ENCODE measurements around the gene RPTOR.

Gene RPTOR

DNA sequence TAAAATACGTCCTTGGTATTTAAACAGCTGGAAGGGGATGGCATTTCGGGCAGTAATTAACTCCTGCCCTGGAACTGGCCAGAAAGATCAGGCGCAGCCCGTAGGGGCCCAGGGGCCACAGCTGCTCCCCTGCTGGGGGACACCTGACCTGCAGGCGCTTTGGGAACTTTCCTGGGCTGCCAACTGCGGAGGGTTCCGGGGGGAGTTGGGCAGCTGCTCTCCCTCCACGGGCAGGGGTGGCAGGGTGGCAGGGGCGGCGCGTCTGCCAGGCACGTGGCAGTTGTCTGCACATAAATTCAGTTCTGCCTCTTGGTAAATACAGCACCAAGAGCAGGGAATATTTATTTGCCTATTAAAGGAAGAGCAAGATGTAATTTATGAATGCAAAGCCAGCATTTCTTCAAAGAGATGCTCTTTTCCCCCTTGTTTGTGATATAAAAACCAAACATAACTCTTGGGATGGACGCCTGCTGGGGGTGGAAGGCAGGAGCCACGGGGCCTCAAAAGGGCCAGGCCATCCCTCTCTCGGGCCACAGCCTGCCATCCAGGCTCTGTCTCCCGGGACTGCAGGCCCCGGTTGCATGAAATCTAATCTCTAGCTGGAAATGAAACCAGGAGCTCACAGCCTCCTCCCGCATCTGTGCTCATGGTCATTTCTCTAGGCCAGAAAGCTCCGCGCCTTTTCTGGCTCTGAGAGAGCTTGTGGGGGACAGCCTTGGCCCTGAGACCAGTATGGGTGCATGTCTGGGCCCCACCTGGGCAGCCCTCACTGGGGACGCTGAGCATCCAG, 417.1 kb downstream of the RPTOR start:
- DNase-seq (ENCODE audit: low read depth in 2 of 2) = no peak

DNA sequence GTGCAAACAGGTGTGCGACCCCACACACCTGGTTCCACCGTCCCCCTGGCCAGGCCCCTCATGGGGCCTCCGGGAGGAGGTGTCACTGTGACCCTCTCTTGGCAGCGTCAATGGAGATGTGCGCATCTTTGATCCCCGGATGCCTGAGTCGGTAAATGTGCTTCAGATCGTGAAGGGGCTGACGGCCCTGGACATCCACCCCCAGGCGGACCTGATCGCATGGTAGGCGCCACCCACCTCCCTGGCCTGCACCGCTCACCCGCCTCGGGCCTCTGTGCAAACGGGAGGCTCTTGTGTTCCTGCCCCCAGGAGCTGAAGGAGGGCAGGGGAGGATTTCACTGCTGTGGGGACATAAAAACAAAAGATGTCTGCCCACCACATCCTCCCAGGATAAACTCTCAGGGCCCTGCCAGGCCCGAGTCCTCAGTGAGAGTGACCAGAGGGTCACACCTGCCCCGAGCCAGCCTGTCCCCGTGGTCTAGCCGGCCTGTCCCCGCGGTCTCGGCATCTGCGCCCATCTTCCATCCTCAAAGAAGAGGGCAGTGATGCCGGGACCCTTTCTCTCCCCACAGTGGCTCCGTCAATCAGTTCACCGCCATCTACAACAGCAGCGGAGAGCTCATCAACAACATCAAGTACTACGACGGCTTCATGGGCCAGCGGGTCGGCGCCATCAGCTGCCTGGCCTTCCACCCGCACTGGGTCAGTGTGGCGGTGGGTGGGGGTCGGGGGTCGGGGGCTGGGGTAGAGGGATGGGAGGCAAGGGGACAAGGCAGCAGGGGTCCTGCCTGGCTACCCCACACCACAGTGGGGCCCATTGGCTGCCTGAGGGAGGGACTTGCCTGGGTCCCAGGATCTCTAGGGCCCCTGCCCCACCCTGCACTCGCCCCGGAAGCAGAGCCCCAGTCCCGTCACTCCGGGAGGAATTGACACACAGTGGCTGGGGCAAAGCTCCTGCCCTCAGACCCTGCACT, 418.0 kb downstream of the RPTOR start:
- DNase-seq (ENCODE audit: low read depth in 2 of 2) = no peak

DNA sequence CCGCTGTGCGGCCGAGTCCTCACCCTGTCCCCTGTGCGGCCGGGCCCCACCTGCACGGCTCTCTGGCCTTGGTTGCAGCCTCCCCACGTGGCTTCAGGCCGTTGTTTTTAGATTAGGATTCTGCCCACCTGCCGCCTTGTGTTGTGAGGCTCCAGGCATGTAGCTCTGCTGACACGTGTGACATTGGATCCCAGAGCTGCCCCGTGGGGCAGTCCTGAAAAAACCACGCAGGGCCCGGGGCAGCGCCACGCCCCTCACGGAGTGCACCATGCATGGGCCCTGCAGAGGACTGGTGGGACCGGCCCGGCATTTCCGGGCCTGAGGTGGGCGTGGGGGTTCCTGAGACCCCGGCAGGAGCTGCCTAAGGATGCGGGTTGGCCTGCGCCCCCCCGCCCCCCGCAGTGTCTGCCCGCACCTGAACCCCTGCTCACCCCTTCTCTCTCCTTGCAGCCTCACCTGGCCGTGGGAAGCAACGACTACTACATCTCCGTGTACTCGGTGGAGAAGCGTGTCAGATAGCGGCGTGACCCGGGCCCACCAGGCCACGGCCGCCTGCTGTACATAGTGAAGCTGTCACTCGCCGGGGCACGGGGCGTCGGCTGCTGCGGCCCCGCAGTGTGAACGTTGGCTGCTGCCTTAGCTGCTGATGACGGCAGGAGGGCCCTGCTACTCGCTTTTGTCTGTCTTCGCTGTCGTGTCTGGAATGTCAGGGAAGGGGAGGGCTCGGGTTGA, 419.3 kb downstream of the RPTOR start:
- DNase-seq (ENCODE audit: low read depth in 2 of 2) = no peak

DNA sequence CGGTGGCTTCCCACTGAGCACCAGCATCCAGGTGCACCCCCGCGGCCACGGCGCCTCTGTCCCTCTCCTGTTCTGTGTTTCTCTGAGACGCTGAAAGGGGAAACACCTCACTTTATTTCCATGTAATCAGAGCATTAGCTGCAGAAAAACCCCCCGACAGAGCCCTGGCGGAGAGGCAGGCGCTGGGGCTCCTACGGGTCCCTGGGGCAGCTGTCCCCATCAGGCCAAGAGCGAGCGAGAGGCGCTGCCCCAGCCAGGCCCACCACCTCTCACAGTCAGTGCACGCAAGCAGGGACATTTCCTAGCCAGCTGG, 419.9 kb downstream of the RPTOR start:
- DNase-seq (ENCODE audit: low read depth in 2 of 2) = no peak

DNA sequence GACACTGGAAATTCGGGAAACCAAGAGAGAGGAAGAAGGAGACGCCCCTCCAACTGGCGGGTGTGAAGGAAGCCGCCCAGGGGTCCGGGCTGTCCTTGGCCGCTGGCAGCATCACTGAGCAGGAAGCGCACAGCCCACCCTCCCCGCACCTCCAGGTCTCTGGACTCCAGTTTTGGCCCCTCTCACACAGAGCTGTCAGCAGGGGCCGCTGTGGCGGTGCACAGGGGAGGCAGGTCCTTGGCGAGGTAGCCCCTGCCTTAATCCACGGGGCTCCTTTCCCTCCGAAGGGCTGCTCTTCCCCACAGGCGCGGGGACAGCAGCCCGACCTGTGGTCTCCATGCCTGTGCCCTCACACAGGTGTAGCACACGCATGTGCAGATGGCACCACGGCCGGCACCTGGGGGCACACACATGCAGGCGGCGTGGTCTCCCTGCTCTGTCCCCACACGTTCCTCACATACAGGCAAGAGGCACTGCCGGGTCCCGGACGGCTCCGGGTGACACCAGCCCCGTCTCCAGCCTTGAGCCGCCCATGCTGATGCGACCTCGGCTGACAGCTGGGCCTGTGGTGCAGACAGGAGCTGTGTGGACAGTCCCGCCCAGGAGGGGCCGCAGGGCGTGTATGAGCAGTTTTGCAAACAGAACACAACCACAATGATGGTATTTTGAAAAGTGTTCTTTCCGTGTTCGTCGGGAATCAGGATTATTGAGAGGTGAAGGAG, 420.4 kb downstream of the RPTOR start:
- DNase-seq (ENCODE audit: low read depth in 2 of 2) = no peak

DNA sequence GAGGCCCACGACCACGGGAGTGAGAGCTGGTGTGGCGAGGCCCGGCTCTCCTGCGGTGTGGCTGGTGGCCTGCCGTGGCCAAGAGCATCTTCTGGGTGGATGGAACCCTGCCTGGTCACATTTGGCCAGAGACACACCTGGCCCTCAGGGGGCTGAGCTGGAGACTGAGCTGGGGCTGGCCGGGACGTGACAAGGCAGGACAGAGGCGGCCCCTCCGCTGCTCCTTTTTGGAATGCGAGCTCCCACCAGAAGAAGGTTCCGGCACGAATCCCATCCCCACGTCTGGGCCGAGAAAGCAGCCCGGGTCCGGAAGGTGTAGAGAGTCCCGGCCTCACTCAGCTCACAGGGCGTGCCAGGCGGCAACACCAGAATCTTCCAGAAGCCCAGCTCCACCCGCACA, 421.0 kb downstream of the RPTOR start:
- no peak for DNase-seq (ENCODE audit: low read depth in 2 of 2)

DNA sequence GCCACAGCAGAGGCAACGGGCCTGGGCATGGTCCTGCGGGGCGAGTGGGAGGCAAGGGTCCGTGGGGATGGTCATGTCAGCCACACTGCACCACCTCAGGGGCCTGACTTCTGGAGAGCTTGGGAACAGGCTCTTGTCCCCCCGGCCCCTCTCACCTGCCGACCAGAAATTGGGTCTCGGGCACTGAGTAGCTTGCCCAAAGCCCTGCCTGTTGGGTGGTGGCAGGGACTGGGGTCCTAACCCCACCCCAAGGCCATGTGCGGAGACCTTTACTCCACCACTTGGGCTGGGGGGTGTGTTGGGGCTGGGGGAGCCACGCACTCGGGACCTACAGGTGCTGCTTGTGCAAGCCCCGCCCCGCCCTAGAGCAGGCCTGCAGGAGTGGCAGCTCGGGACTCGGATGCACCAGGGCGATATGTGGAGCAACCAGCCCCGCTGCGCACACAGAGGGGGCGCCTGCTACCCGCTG, 422.8 kb downstream of the RPTOR start:
- DNase-seq (ENCODE audit: low read depth in 2 of 2) = no peak

DNA sequence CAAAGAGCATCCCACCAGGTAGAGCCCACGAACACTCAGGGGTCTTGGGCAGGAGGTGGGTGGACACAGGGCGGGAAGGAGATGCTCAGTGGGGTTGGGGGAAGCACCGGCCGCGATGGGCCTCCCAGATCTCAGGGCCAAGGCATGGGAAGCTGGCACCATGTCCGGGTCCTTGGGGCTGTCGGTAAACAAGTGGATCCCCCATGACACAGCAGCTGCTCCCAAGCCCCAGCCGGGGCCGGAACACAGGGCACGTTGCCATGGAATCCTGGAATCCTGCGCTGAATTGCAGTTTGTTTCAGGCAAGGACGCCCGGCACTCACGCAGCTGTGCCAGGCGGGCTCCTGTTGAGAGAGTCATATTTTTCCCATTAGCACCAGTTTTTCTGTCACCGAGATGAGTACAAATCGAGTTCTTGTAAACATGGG, 424.0 kb downstream of the RPTOR start:
- no peak for DNase-seq (ENCODE audit: low read depth in 2 of 2)

DNA sequence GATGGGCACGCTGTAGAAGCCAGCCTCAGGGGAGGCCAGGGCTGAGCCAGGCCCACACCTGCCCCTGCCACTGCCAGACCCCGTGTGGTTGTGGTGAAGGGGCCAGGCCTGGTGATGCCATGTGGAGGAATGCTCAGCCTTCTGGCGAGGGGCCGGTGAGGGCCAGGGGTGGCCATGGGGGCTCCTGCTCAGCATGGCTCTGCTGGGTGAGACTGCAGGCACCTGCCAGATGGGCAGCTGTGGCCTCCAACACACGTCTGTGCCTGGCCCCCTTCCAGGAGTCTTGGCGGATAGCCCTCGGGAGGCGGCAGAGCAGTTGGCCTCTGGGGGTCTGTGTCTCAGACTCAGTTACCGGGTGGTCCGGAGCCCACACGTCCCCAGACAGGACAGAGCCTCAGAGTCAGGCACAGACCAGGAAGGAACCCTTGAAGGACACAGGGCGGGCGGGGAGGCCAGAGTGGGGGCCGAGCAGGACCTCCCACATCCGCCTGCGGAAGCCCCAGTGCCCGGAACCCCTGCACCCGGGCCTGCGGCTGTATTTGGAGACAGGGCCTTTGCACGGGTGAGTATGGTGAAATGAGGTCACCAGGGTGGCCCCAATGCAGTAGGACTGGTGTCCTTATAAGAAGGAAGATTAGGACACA, 424.5 kb downstream of the RPTOR start:
- DNase-seq (ENCODE audit: low read depth in 2 of 2) = no peak

DNA sequence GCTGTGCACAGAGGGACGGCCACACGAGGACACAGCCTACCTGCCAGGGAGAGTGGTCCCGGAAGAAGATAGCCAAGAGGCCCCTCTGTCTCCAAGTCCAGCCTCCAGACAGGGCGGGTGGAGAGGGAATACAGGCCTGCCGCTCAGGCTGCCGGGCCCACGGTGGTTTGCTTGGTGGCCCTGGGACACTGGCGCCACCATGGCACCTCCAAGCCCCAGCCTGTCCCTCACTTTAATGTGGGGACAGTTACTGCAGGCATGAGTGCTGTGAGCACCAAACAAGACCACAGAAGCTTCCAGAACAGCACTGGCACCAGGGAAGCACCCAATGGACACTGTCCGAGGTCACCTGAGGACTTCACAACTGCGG, 425.0 kb downstream of the RPTOR start:
- DNase-seq (ENCODE audit: low read depth in 2 of 2) = no peak

DNA sequence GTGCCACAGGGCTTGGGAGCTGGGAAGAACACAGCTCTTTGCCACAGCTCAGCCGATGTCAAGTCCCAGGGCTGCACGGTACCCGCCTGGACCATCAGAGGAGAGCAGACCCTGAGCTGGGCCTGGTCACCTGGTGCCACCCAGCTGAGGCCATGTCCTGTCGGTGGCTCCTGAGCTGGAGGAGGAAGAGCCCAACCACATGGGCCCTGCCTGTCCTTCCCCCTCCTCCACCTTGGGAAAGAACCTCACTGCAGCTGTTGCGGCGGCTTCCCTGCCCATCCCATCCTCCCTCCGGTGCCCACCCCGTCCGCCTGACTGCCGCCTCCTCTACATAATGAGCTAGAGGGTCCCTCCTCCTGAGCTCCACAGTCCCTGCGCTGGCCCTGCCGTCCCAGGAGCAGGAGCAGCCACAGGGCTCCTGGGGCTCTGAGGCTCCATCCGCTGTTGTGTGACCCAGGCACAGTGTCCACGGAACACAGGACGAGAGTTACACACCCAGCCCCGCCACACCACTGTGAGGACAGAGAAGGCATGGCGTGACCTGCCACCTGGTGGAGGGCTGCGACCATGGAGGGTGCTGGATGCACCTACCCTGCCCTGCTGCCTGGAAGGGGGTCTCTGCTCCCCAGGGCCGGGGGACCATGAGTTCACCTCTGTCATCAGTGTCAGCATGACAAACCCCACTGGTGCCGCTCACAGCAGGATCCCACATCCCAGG, 425.6 kb downstream of the RPTOR start:
- DNase-seq (ENCODE audit: low read depth in 2 of 2) = peak in 1 of 2 donors; percentile 30

DNA sequence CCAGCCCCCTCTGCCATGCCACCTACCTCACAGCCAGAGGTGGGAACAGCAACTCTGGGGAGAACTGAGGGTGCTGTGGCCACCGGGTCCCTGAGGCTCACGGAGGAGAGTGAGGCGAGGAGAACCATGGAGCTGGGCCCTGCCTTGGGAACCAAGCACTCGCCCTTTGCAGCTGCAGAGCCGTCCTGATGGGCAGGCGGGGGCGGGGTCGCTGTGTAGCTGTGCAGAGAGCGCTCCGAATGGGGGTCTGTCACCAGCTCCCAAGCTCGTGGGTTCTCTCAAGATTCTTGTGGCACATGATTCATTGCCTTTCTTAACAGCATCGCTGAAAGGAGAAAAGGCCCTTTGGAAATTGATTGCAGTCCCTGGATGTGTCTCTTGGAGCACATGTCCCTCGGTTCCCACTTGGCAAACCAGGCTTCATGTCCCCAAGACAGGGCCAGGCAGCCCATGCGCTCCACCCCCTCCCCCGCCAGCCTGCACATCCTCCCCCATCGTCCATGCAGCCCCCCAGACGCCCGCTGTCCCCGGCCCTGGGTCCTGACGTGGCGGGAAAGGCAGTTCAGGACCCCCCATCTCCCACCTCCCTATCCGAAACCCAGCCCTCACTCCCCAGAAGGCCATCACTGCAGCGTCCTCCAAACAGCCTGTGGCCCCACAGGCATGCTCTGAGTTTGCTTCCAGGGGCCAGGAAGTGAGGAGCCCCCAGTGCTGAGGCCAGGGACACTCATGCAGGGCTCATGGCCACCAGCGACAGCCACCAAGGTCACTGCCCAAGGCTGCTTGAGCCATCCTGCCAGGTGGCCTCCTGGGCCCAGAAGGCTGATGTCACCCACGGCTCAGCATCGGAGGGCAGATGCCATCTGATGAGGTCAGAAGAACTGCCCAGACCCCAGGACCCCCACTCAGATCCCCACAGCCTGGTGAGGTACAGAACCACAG, 426.4 kb downstream of the RPTOR start:
- no peak for DNase-seq (ENCODE audit: low read depth in 2 of 2)

DNA sequence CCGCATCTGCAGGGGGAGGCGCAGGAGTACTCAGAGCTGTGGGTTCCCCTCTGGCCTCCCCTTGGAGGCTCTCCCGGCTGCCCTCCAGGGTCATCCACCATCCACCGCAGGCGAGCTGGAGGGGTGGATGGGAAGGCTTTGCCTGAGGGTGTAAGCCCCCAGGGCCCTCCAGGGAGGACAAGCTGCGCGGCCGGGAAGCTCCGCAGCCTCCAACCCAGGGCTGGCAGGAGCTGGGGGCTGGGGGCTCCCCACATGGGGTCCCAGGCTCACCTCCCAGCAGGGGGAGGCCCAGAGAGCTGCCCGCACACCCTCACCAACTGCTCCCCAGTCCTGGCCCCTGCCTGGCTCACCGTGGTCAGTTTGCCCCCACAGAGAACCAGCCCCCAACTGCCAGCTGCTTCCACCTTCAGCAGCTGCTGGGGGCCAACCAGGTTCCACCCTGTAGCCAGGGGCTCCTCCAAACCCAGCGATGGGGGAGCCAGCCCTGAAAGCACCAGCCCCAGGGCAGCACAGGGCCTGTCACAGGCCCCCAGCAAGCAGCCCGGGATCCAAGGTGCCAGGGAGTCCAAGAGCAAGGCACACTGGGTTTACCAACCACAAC, 427.2 kb downstream of the RPTOR start:
- no peak for DNase-seq (ENCODE audit: low read depth in 2 of 2)

DNA sequence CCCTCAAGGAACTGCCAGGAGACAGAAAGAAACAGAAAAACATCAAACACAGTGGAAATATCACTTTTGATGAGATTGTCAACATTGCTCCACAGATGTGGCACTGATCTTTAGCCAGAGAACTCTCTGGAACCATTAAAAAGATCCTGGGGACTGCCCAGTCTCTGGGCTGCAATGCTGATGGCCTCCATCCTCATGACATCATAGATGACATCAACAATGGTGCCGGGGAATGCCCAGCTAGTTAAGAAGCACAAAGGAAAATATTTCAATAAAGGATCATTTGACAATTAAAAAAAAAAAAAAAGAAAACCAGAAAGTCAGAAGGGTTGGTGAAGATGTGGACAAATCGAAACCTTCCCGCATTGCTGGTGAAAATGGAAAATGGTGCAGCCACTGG, 432.1 kb downstream of the RPTOR start:
- DNase-seq (ENCODE audit: low read depth in 2 of 2) = no peak

DNA sequence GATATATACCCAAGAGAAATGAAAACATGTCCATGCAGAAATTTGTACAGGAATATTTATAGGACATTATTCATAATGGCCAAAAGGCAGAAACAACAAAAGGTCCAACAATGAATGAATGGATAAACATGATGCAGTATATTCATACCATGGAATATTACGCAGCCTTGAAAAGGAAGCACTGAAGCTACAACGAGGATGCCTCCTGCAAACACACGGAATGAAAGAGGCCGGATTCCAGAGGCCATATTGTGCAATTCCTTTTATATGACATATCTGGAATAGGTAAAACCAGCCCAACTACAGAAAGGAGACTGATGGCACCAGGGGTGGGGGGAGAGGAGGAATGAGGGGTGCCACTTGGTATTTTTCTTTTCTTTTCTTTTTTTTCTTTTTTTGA, 432.5 kb downstream of the RPTOR start:
- no peak for DNase-seq (ENCODE audit: low read depth in 2 of 2)

DNA sequence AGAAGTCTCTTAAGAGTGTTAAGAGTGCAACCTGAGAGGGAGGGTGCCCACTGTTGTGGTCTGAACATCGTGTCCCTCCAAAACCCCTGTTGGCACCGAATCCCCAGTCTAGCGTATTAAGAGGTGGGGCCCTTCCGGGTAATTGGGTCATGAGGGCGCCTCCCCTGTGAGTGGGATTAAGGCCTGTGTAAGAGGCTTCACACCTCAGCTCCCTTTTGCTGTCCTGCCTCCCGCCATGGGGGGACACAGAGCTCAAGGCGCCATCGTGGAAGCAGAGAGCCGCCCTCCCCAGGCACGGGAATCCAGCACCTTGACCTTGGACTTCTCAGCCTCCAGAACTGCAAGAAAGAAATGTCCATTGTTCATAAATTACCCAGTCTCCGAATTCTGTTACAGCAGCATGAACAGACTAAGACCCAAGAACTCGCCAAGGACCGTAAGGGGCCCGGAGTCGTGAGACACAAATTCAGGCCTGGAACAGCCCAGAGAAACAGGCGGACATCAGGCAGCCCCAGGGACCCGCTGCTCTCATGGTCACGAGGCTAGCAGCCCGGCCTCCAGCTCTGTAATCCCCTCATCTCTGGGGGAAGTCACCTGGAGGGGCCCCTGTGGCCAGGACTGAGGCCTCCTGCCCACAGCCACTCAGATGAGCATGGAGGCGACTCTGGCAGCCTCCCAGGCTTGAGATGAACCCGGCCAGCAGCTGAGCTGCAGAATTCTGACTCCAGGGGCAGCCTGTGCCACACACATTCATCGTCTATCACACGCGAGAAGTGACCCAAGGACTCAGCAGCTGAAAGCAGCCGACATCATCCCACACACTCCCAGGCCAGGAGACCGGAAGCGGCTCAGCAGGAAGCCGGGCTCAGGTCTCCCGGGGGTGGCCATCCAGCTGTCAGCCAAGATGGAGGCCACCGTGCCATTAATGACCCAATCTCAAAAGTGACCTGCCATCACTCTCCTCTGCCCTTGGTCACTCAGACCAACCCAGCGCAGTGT, 434.2 kb downstream of the RPTOR start:
- DNase-seq (ENCODE audit: low read depth in 2 of 2) = no peak

DNA sequence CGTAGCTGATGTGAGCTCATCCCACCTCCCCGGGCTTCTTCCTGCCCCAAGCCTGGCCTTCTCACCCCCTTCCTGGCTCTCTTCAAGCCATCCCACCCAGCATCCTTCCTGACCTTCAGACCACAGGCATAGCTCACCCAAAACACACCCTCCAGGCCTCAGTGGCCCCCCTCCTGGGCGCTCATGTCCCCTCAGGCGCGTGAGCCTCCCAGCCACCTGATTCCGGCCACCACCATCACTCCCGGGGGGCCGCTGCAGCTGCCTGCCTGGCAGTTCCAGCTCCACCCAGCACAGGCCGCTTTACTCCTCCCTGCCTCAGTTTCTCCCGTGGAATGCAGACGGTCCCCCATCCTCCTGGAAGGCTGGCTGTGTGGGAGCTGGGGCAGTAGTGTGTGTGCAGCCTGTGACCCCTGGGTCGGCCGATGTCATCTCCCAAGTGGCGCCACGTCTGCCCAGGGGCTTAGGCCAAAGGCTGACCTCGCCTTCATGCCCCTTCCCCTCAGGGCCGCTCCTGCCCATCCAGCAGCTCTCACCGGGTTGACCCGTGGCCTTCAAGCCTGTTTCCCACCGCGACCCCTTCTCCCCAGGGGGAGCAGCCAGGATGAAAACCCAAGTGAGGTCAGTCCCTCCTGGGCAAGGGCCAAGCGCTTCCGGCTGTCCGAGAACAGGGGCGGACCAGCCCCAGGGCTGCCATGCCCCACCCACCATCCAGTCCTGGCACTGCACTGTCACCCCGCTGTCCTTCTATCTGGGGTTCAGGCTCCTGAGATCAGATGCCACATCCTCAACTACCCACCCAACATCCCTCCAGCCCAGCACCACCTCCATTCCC, 435.1 kb downstream of the RPTOR start:
- DNase-seq (ENCODE audit: low read depth in 2 of 2) = no peak
